Measurements from ENCODE around the gene DLGAP3. TPM values are rescaled to one million over a fixed set of nuclear protein-coding genes. Genes with fewer than 3 reads are reported as not detected.

The DLGAP3 gene
- total and polyA plus RNA-seq, 11 donors: 0.07 to 0.51 (median 0.10) TPM; not detected in 8

- H3K9me3 ChIP-seq: no peaks in the 10 kb centered on the region
- no peak for TF ChIP-seq CTCF (IDR thresholded peaks at IDR 0.05)
- no peak for TF ChIP-seq POLR2A (IDR thresholded peaks at IDR 0.05)
- WGBS, 4 donors: 70 to 86% (median 81%) methylated on average over 2 of the region's 2 CpGs
- no peak overlapping the region for H3K4me3 ChIP-seq
- intact Hi-C loops (cut with DNase I): no loop called here
- peaks cover 0 to 13% (median 0%) of the 10 kb centered on the region in 9 donors for H3K27me3 ChIP-seq
- DNase-seq (no peak), ATAC-seq (no peak)
- peaks cover 0 to 7% (median 0%) of the 10 kb centered on the region in 12 donors for H3K4me1 ChIP-seq
- no peak overlapping the region for H3K27ac ChIP-seq
- no peaks in the 10 kb centered on the region for H3K36me3 ChIP-seq
Observed at GRCh38 chr1:34914958-34915357, 14.5 kb downstream of the DLGAP3 start.

GRCh38 chr1:34911465-34911864 lies 18.0 kb downstream of the DLGAP3 start:
- H3K27me3 ChIP-seq: peaks cover 0 to 3% (median 0%) of the 10 kb centered on the region in 9 donors
- ATAC-seq (no peak), DNase-seq (no peak)
- WGBS, 4 donors: 77 to 85% (median 81%) methylated on average over 8 of the region's 8 CpGs
- intact Hi-C loops (cut with DNase I): no loop called here
- no peak for TF ChIP-seq CTCF (IDR thresholded peaks at IDR 0.05)
- no peak for TF ChIP-seq POLR2A (IDR thresholded peaks at IDR 0.05)
- no peaks in the 10 kb centered on the region for H3K9me3 ChIP-seq
- H3K36me3 ChIP-seq: no peaks in the 10 kb centered on the region
- H3K4me1 ChIP-seq: no peaks in the 10 kb centered on the region
- no peak overlapping the region for H3K27ac ChIP-seq
- H3K4me3 ChIP-seq: no peak overlapping the region

GRCh38 chr1:34910425-34910824 lies 19.0 kb downstream of the DLGAP3 start:
- 59 to 70% (median 63%) methylated on average over 4 of the region's 4 CpGs for WGBS, 4 donors
- ATAC-seq: no peak
- no peaks in the 10 kb centered on the region for H3K36me3 ChIP-seq
- no peak for TF ChIP-seq POLR2A (IDR thresholded peaks at IDR 0.05)
- no peak overlapping the region for H3K27ac ChIP-seq
- H3K4me3 ChIP-seq: no peak overlapping the region
- H3K9me3 ChIP-seq: no peaks in the 10 kb centered on the region
- peaks cover 0 to 3% (median 0%) of the 10 kb centered on the region in 9 donors for H3K27me3 ChIP-seq
- H3K4me1 ChIP-seq: no peaks in the 10 kb centered on the region
- intact Hi-C loops (cut with DNase I): no loop called here
- DNase-seq: no peak

GRCh38 chr1:34908369-34908768 lies 21.1 kb downstream of the DLGAP3 start:
- intact Hi-C loops (cut with DNase I): no loop called here

More at GRCh38 chr1:34908369-34908768, 21.1 kb downstream of the DLGAP3 start:
- no peaks in the 10 kb centered on the region for H3K4me1 ChIP-seq
- no peaks in the 10 kb centered on the region for H3K36me3 ChIP-seq
- H3K27me3 ChIP-seq: peaks cover 0 to 4% (median 0%) of the 10 kb centered on the region in 9 donors
- WGBS, 4 donors: 46 to 52% (median 49%) methylated on average over 3 of the region's 3 CpGs
- H3K4me3 ChIP-seq: no peak overlapping the region
- TF ChIP-seq CTCF (IDR thresholded peaks at IDR 0.05) (no peak), POLR2A (IDR thresholded peaks at IDR 0.05) (no peak)
- H3K9me3 ChIP-seq: no peaks in the 10 kb centered on the region
- ATAC-seq: no peak
- H3K27ac ChIP-seq: no peak overlapping the region
- no peak for DNase-seq

Measured in heart left ventricle (tissue), 16 donors.